Effector CD4-positive, alpha-beta T cell (primary cell): ENCODE measurements around the gene CRABP1.
"Not testable (repeated sequence)": the region's sequence is repeated elsewhere in the genome, so short reads cannot be mapped to it uniquely, and the experiment has no call there.

ENCODE experiments used
- DNase-seq: peaks from one replicate; pipeline ENCODE4 v3.0.0-alpha.2; 2020

Gene CRABP1

DNA sequence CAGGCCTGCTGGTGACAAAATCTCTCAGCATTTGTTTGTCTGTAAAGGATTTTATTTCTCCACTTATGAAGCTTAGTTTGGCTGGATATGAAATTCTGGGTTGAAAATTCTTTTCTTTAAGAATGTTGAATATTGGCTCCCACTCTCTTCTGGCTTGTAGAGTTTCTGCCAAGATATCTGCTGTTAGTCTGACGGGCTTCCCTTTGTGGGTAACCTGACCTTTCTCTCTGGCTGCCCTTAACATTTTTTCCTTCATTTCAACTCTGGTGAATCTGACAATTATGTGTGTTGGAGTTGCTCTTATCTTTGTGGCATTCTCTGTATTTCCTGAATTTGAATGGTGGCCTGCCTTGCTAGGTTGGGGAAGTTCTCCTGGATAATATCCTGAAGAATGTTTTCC is 40.0 kb downstream of the CRABP1 start:
- not testable (repeated sequence) for DNase-seq

DNA sequence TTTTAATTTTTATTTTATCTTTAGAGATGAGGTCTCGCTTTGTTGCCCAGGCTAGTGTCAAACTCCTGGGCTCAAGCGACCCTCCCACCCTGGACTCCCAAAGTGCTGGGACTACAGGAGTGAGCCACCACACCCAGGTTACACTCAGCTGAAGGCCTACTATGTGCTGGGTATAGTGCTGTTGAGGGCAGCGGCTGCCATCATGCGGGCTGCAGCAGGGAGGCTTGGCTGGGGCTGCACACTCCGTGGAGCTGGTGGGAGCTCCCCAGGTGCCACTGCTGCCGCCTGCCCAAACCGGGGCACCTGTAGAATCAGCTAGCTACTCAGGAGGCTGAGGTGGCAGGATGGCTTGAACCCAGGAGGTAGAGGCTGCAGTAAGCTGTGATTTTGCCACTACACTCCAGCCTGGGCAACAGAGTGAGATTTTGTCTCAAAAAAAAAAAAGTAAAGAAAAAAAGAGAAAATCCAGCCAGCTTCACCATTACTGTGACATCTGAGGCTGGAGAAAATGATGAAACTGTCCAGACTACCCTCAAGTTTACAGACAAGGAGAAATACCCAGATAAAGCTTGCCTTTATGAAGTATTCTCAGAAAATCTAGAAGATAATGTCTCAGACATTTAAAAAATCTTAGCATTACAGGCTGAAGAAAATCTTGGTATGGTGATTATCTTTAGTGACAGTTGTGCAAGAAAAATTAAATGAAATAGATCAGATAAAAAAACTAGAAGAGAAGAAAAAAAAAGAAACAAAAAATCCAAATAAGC is 42.1 kb downstream of the CRABP1 start:
- no peak for DNase-seq

DNA sequence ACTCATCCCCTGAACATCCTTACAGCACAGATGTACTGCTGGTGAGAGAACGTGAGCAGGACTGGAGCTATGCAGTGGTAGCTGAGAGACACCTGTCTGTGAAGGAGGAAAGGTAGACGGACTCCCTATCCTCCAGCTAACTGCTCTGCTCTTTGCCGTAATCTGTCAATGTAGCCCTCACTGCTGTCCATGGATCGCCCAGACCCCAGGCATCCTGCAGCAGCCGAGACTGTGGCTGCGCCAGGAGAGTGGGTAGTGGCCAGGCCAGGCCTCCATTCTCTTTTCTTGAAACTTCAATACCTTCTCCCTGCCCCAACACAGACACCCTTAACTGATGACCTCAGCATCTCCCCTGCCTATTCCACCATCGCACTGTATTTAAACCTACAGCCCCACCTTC is 44.5 kb downstream of the CRABP1 start:
- no peak for DNase-seq

DNA sequence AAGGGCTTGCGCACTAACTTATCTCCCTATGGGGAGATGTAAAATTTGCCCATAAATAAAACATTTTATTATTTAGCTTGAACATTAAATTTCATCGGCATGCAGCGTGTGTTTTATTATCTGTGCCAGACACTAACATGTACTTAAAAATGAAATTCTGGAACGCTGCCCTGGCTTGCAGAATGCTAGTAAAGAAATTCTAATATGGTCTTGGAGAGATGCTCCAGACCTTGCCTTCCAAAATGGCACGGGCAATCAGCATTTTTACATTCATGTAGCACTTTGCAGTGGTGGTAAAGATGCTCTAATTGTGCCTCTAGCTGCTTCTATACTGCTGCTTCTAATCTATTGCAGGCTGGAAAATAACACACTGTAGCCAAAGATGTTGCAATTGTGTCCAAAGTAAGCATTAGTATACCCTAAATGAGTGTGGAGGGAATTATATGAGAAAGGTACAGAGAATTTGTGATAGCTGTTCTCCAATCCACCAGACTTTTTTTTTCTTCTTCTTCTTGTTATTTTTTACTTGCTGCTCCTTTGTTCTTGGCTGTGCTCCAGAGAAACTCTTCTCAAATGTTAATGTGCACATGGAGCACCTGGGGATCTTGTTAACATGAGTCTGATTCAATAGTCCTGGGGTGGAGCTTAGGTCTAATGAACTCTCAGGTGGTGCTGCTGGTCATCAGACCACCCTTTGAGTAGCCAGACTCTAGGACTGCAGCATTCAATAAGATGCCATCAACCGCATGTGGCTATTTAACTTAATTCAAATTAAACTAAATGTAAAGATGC is 47.3 kb downstream of the CRABP1 start:
- no peak for DNase-seq

DNA sequence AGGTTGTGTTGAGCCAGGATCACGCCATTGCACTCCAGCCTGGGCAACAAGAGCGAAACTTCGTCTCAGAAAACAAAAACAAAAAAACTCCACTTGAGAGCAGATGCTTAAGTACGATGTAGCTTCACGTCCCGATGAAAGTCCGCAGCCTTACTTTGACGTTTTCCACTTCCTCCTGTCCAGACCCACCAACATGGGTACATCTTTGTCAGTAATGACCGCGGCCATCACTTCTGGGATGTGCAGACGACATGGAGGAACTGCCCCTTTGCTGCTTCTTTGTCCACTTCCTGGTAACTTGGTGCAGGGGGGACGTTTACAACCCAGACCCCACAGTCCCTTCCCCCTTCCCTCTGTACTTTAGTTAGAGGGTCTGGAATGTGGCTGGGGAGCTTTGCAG is 48.7 kb downstream of the CRABP1 start:
- no peak for DNase-seq

DNA sequence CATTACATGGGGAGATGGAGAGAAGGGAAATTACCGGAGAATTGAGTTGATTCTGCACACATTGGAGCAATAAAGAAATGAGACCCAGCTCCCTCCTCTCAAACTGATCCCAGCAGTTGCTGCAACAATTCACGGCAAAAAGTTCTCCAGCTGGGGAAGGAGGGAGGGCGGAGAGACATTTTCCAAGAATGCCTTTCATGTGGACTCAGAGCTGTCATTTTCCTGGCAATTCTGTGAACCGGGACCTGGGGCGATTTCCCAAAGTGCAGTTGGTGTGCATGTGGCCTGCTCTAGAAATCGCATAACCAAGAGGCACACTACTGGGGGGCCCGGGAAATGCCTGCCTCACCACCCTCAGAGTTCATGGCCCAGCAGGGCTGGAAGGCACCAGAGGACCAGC is 49.2 kb downstream of the CRABP1 start:
- no peak for DNase-seq

DNA sequence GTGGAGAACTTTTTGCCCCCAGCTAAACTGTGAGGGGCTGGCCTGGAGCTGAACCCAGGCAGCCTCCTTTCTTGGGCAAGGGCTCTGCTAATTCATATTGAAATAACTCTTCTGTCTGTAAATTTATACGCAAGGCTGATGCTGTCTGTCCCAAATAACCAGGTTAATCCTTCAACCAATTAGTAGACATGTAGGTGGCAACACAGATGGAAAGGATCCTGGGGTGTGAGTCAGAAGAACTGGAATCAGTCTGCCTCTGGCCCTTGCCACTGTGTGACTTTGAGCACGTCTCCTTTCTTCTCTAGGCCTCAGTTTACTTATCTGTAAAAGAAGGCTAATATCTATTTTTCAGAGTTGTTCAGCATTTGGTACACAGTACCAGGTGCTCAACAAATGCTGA is 49.6 kb downstream of the CRABP1 start:
- no peak for DNase-seq

DNA sequence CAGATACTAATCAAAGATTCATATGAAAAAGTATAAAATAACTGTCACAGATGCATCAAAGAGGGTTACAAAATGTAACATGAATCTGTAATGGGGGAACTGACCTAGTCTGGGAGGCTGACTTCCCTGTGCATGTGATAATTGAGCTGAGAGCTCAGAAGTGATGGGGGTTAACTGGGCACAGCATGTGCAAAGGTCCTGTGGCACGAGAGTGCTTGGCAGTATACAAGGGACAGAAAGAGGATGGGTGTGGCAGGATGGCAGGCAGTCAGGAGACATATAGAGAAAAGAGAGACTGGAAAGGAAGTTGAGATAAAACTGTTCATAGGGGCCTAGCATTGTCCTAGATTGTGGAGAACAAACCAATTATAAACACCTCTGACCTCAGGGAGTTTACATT is 50.1 kb downstream of the CRABP1 start:
- no peak for DNase-seq

DNA sequence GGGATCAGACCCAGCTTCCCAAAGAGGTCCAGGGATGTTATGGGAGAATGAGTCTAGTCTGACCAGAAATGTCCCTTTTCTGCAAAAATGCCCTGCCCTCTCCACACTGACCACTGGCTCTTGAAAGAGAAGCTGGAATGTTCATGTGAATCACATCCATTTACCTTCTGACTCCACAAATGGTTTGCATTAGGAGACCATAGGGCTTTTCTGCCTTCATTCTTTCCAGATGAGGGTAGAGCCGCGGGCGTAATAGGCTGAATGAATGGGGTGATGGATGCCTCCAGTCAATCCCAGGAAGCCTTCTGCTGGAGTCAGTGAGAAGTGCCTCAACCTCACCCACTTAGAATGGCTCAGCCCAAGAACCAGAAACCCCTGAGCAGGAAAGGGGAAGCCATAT is 50.7 kb downstream of the CRABP1 start:
- DNase-seq, result no peak

DNA sequence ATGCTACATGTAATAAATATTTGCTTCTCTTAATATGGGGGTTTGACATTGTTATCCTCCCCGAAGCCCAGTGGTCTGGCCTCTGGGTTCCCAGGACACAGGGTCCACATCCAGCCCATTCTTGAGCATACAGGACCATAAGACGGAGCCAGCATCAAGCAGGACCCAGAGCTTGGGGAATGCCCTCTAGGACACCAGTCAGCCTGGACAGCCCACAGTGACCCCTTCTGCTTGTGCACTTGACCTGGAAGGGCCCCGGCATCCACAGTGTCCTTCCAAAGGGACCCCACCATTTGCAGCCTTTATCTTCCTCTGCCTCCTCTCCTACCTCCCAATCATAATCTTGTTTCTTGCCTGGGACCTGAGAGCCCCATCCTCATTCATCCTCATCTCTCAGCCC is 51.6 kb downstream of the CRABP1 start:
- no peak for DNase-seq

DNA sequence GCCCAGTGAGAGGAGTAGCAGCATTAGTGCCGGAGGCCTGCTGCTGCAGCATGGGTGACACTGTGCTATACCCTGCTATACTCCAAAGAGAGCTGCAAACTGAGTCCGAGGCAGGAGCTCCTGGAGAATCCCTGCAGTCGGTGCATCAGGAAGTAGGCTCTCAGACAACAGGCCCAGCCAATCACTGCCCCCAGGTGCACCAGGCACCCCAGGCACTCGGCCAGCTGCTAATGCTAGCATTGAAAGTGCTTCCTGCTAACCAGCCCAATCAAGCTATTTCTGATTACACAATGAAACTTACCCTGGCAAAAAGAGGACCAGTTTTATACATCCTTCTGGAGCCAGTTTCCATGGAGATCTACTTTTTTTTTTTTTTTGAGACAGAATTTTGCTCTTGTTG is 52.3 kb downstream of the CRABP1 start:
- no peak for DNase-seq

DNA sequence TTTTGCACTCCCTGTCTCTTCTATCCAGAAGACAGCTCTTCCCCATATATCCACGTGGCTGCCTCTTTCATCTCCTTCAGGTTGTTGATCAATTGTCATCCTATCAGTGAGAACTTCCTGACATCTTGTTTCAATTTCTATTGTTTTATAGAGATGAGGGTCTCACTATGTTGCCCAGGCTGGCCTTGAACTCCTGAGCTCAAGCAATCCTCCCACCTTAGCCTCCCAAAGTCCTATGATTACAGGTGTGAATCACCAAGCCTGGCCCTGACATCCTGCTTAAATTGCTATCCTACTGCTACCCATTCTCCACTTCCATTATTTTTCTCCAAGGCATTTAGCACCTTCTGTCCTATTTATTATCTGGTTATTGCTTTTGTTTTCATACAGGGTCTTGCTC is 53.0 kb downstream of the CRABP1 start:
- no peak for DNase-seq

DNA sequence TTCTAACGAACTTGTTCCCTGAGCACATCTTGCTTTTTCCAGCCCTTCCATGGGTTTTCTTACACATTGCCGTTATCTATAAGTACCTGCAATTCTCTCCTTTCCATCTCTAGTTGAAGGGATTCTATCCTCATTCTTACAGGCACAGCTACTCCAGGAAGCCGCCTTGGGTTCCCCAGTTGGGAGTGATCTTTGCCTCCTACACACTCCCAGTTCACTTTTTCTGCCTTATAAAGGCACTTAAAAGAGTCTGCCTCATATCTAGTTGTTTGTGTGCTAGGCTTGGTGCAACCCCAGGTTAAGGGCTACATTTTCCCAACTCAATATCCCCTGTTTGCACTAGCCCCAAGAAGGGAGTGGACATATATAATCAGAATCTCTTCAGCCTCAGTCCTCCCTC is 53.9 kb downstream of the CRABP1 start:
- no peak for DNase-seq

DNA sequence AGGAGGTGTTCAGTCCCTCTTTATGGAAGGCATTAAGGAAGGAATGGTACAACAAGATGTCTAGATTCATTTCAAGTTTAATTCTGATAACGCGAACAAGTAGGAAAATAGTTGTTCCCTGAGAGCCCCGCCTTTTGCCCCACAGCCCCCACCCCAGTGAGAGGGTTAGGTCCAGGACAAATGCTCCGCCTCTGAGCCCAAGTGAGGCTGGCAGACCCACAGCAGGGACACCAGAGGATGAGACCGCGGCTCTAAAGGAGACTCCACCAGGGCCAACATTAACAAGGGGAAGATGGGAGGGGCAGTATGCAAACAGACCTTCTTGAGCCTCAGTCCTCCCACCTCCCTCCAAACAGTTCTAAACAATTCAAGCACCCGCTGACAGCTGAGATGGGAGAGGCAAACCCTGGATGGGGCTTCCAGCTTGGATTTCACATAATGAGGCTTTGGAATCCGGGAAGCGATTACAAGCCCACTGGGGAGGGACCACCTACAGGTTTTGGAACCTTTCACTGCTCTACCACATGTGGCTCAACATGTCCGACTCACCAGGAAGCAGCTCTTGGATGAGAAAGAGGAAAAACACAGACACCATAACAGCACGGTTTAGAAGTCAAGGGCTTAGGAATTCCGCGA is 54.9 kb downstream of the CRABP1 start:
- no peak for DNase-seq

DNA sequence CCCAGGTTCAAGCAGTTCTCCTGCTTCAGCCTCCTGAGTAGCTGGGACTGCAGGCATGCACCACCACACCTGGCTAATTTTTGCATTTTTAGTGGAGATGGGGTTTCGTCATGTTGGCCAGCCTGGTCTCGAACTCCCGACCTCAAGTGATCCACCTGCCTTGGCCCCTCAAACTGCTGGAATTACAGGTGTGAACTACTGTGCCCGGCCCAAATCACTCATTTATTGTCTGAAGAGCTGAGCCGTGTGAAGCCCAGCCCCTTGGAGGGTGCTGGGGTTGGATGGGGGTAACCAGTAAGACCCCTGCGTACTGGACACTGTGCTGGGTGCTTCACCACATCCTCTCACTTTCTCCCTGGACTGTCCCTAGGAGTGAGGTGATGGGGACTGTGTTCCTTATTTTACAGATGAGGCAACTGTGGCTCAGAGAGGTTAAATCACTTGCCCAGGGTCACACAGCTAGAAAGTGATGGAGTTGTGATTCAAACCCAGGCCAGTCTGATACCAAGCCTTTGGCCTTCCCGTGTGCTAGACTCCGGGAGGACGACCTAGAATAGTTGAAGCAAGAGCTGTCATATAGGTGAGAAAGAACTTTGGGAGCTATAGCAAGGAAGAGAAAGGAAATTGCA is 56.1 kb downstream of the CRABP1 start:
- no peak for DNase-seq

DNA sequence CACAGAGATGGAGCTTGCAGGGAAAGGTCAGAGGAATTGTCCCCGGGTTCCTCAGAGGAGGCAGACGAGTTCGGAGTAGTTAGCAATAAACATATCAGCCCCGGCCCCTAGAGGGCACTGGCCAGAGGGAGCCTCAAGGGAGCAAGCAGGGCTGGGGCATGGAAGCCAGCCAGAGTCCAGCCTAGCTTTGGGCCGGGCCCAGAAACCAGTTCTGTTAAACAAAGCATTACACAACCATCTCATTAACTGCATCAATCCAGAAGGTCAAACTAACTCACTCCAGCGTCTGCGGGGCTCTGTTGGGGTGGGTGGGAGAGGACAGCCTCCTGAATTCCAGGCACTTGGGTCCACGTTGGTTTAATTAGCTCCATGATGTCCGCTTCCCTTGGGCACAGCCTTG is 56.8 kb downstream of the CRABP1 start:
- DNase-seq, result no peak

DNA sequence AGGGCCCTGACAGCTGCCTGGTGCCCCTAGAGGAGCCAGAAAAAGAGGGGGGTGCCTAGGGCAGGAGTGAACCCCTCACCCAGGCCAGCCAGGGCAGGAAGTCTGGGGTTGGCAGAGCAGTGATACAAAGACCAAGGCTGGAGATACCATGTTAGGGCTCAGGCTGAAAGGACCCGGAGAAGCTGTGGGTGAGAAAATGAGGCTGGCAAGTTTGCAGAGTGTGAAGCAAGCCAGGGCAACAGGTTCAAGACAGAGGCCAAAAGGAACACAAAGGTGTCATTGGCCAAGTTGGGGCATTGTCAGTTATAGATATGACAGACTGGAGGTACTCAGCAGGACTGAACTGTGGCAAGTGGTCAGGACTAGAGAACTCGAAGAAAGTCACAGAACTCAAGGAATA is 57.2 kb downstream of the CRABP1 start:
- no peak for DNase-seq
